ENCODE results near the gene NOC4L.

- no peak for TF ChIP-seq EZH2 (IDR thresholded peaks at IDR 0.05; ENCODE audit: low read depth, unreplicated experiment)
- TF ChIP-seq CTCF (conservative IDR thresholded peaks at IDR 0.05; ENCODE audit: low read depth in 2 of 2) = no peak
Observed at GRCh38 chr12:132161036-132161781, 17.0 kb downstream of the NOC4L start.

Measured in GM23338 (cell line).